ENCODE results near the gene RBM44.

The RBM44 gene

GRCh38 chr2:237877576-237878307, 79.2 kb downstream of the RBM44 start:
- Histone ChIP-seq H3K79me2 (ENCODE audit: control insufficient read depth, insufficient read depth, low read length, unreplicated experiment) (no peaks in the 10 kb centered on the region), H3K4me3 (ENCODE audit: low read depth, low read length) (no peak overlapping the region), H3K27ac (ENCODE audit: low read depth, low read length) (no peak overlapping the region), H3K27me3 (ENCODE audit: insufficient read depth, low read length) (no peaks in the 10 kb centered on the region), H3K36me3 (ENCODE audit: insufficient read depth, low read length) (no peaks in the 10 kb centered on the region), H2AFZ (ENCODE audit: low read length, unreplicated experiment) (no peak overlapping the region), H3K4me1 (ENCODE audit: control insufficient read depth, insufficient read depth, low read length, unreplicated experiment) (peaks cover 27% of the 10 kb centered on the region)

- Histone ChIP-seq H2AFZ (ENCODE audit: low read length, unreplicated experiment) (peak overlapping the region; percentile 52), H3K27me3 (ENCODE audit: insufficient read depth, low read length) (no peaks in the 10 kb centered on the region), H3K27ac (ENCODE audit: low read depth, low read length) (peak overlapping the region; percentile 45)
Measured at GRCh38 chr2:237878321-237879057, 79.9 kb downstream of the RBM44 start.

GRCh38 chr2:237879058-237879430, 80.5 kb downstream of the RBM44 start:
- Histone ChIP-seq H3K4me3 (ENCODE audit: low read depth, low read length) (no peak overlapping the region), H3K36me3 (ENCODE audit: insufficient read depth, low read length) (no peaks in the 10 kb centered on the region), H3K27me3 (ENCODE audit: insufficient read depth, low read length) (no peaks in the 10 kb centered on the region), H3K79me2 (ENCODE audit: control insufficient read depth, insufficient read depth, low read length, unreplicated experiment) (no peaks in the 10 kb centered on the region), H2AFZ (ENCODE audit: low read length, unreplicated experiment) (peak overlapping the region; percentile 52), H3K4me1 (ENCODE audit: control insufficient read depth, insufficient read depth, low read length, unreplicated experiment) (peaks cover 22% of the 10 kb centered on the region), H3K27ac (ENCODE audit: low read depth, low read length) (peak overlapping the region; percentile 45; the same call in 1 of the 2 replicates)

More at GRCh38 chr2:237878321-237879057, 79.9 kb downstream of the RBM44 start:
- H3K36me3 ChIP-seq (ENCODE audit: insufficient read depth, low read length) = no peaks in the 10 kb centered on the region
- peaks cover 27% of the 10 kb centered on the region for H3K4me1 ChIP-seq (ENCODE audit: control insufficient read depth, insufficient read depth, low read length, unreplicated experiment)
- no peak overlapping the region for H3K4me3 ChIP-seq (ENCODE audit: low read depth, low read length)
- H3K79me2 ChIP-seq (ENCODE audit: control insufficient read depth, insufficient read depth, low read length, unreplicated experiment) = no peaks in the 10 kb centered on the region

- H3K4me1 ChIP-seq (ENCODE audit: control insufficient read depth, insufficient read depth, low read length, unreplicated experiment) = peaks cover 12% of the 10 kb centered on the region
- no peak overlapping the region for H3K27ac ChIP-seq (ENCODE audit: low read depth, low read length)
- no peaks in the 10 kb centered on the region for H3K79me2 ChIP-seq (ENCODE audit: control insufficient read depth, insufficient read depth, low read length, unreplicated experiment)
- no peak overlapping the region for H2AFZ ChIP-seq (ENCODE audit: low read length, unreplicated experiment)
- no peaks in the 10 kb centered on the region for H3K36me3 ChIP-seq (ENCODE audit: insufficient read depth, low read length)
- H3K27me3 ChIP-seq (ENCODE audit: insufficient read depth, low read length) = no peaks in the 10 kb centered on the region
- H3K4me3 ChIP-seq (ENCODE audit: low read depth, low read length) = no peak overlapping the region
Measured at GRCh38 chr2:237879991-237880560, 81.5 kb downstream of the RBM44 start.

- H3K4me3 ChIP-seq (ENCODE audit: low read depth, low read length) = no peak overlapping the region
- no peaks in the 10 kb centered on the region for H3K79me2 ChIP-seq (ENCODE audit: control insufficient read depth, insufficient read depth, low read length, unreplicated experiment)
- H3K36me3 ChIP-seq (ENCODE audit: insufficient read depth, low read length) = no peaks in the 10 kb centered on the region
- H3K4me1 ChIP-seq (ENCODE audit: control insufficient read depth, insufficient read depth, low read length, unreplicated experiment) = peaks cover 9% of the 10 kb centered on the region
- H3K27ac ChIP-seq (ENCODE audit: low read depth, low read length) = no peak overlapping the region
- H2AFZ ChIP-seq (ENCODE audit: low read length, unreplicated experiment) = no peak overlapping the region
- H3K27me3 ChIP-seq (ENCODE audit: insufficient read depth, low read length) = no peaks in the 10 kb centered on the region
Measured at GRCh38 chr2:237882510-237883481, 84.2 kb downstream of the RBM44 start.

GRCh38 chr2:237883951-237884446, 85.4 kb downstream of the RBM44 start:
- H3K79me2 ChIP-seq (ENCODE audit: control insufficient read depth, insufficient read depth, low read length, unreplicated experiment) = no peaks in the 10 kb centered on the region
- no peak overlapping the region for H2AFZ ChIP-seq (ENCODE audit: low read length, unreplicated experiment)
- H3K27ac ChIP-seq (ENCODE audit: low read depth, low read length) = no peak overlapping the region
- H3K36me3 ChIP-seq (ENCODE audit: insufficient read depth, low read length) = no peaks in the 10 kb centered on the region
- H3K4me1 ChIP-seq (ENCODE audit: control insufficient read depth, insufficient read depth, low read length, unreplicated experiment) = peaks cover 8% of the 10 kb centered on the region
- H3K4me3 ChIP-seq (ENCODE audit: low read depth, low read length) = no peak overlapping the region
- H3K27me3 ChIP-seq (ENCODE audit: insufficient read depth, low read length) = no peaks in the 10 kb centered on the region

GRCh38 chr2:237884681-237885080, 86.1 kb downstream of the RBM44 start:
- Histone ChIP-seq H3K79me2 (ENCODE audit: control insufficient read depth, insufficient read depth, low read length, unreplicated experiment) (no peaks in the 10 kb centered on the region), H3K27ac (ENCODE audit: low read depth, low read length) (no peak overlapping the region), H2AFZ (ENCODE audit: low read length, unreplicated experiment) (no peak overlapping the region), H3K4me3 (ENCODE audit: low read depth, low read length) (no peak overlapping the region), H3K27me3 (ENCODE audit: insufficient read depth, low read length) (no peaks in the 10 kb centered on the region), H3K4me1 (ENCODE audit: control insufficient read depth, insufficient read depth, low read length, unreplicated experiment) (peaks cover 6% of the 10 kb centered on the region), H3K36me3 (ENCODE audit: insufficient read depth, low read length) (no peaks in the 10 kb centered on the region)

- H3K4me3 ChIP-seq (ENCODE audit: low read depth, low read length) = no peak overlapping the region
- no peak overlapping the region for H3K27ac ChIP-seq (ENCODE audit: low read depth, low read length)
- no peaks in the 10 kb centered on the region for H3K79me2 ChIP-seq (ENCODE audit: control insufficient read depth, insufficient read depth, low read length, unreplicated experiment)
- H3K27me3 ChIP-seq (ENCODE audit: insufficient read depth, low read length) = no peaks in the 10 kb centered on the region
- H2AFZ ChIP-seq (ENCODE audit: low read length, unreplicated experiment) = no peak overlapping the region
- peaks cover 6% of the 10 kb centered on the region for H3K4me1 ChIP-seq (ENCODE audit: control insufficient read depth, insufficient read depth, low read length, unreplicated experiment)
- no peaks in the 10 kb centered on the region for H3K36me3 ChIP-seq (ENCODE audit: insufficient read depth, low read length)
Measured at GRCh38 chr2:237885111-237885930, 86.7 kb downstream of the RBM44 start.

- no peak overlapping the region for H3K27ac ChIP-seq (ENCODE audit: low read depth, low read length)
- H3K79me2 ChIP-seq (ENCODE audit: control insufficient read depth, insufficient read depth, low read length, unreplicated experiment) = no peaks in the 10 kb centered on the region
- no peak overlapping the region for H3K4me3 ChIP-seq (ENCODE audit: low read depth, low read length)
- no peaks in the 10 kb centered on the region for H3K36me3 ChIP-seq (ENCODE audit: insufficient read depth, low read length)
- H3K27me3 ChIP-seq (ENCODE audit: insufficient read depth, low read length) = no peaks in the 10 kb centered on the region
- H3K4me1 ChIP-seq (ENCODE audit: control insufficient read depth, insufficient read depth, low read length, unreplicated experiment) = peaks cover 6% of the 10 kb centered on the region
- H2AFZ ChIP-seq (ENCODE audit: low read length, unreplicated experiment) = no peak overlapping the region
Measured at GRCh38 chr2:237885931-237886684, 87.5 kb downstream of the RBM44 start.
